Smooth muscle cell (in vitro differentiated cells): ENCODE results near the gene TRA2A. TPM values are rescaled to one million over a fixed set of nuclear protein-coding genes. Genes with fewer than 3 reads are reported as not detected.
"Not testable (repeated sequence)": the region's sequence is repeated elsewhere in the genome, so short reads cannot be mapped to it uniquely, and the experiment has no call there.

Experiments used
- DNase-seq: peaks from one replicate; lab custom pipeline; 2025; ENCODE audit not compliant: unreplicated experiment; lab: John Stamatoyannopoulos, UW
- H2AFZ ChIP-seq: fragments of 200-600 bp; sonication (generic); 2 replicates; pipeline ENCODE4 v1.6.0; 2016; ENCODE audit warnings: antibody characterized with exemption, low read depth, mild to moderate bottlenecking
- H3F3A ChIP-seq: fragments of 200-600 bp; sonication (generic); 2 replicates; pipeline ENCODE4 v1.6.0; 2017; ENCODE audit warnings: antibody characterized with exemption, low read depth
- H3K27ac ChIP-seq: fragments of 200-600 bp; sonication (generic); 2 replicates; pipeline ENCODE4 v1.5.1; 2016; ENCODE audit warnings: low read depth, mild to moderate bottlenecking
- H3K27me3 ChIP-seq: fragments of 200-600 bp; sonication (generic); 2 replicates; pipeline ENCODE4 v1.6.1; 2016; ENCODE audit warnings: low read depth, mild to moderate bottlenecking
- H3K36me3 ChIP-seq: fragments of 200-600 bp; sonication (generic); 2 replicates; pipeline ENCODE4 v1.5.1; 2016; ENCODE audit warnings: low read depth
- H3K4me1 ChIP-seq: fragments of 200-600 bp; sonication (generic); 2 replicates; pipeline ENCODE4 v1.5.1; 2016; ENCODE audit warnings: low read depth
- H3K4me2 ChIP-seq: fragments of 200-600 bp; sonication (generic); 2 replicates; pipeline ENCODE4 v1.6.0; 2016; ENCODE audit warnings: mild to moderate bottlenecking
- H3K4me3 ChIP-seq: fragments of 200-600 bp; sonication (generic); 2 replicates; pipeline ENCODE4 v1.5.1; 2016; ENCODE audit warnings: mild to moderate bottlenecking
- H3K79me2 ChIP-seq: fragments of 200-600 bp; sonication (generic); 2 replicates; pipeline ENCODE4 v1.6.0; 2016; ENCODE audit warnings: low read depth, mild to moderate bottlenecking
- H3K9ac ChIP-seq: fragments of 200-600 bp; sonication (generic); 2 replicates; pipeline ENCODE4 v1.6.0; 2016; ENCODE audit warnings: low read depth
- H3K9me3 ChIP-seq: fragments of 200-600 bp; sonication (generic); replicated peaks from 2 replicates; pipeline ENCODE4 v1.5.1; 2016; ENCODE audit warnings: low read depth
- H4K20me1 ChIP-seq: fragments of 200-600 bp; sonication (generic); 2 replicates; pipeline ENCODE4 v1.6.0; 2016; ENCODE audit warnings: low read depth
- CTCF ChIP-seq: fragments of 200-600 bp; sonication (generic); IDR thresholded peaks from 2 replicates; pipeline ENCODE4 v1.5.1; 2017; ENCODE audit warnings: borderline replicate concordance, mild to moderate bottlenecking, antibody characterized with exemption; ENCODE audit not compliant: insufficient read depth, poor library complexity, severe bottlenecking
- WGBS: methylation state at CpG from one replicate; pipeline ENCODE4 v1.1.7; 2016; ENCODE audit warnings: low lambda C conversion rate; 5-methylcytosine and 5-hydroxymethylcytosine counted together
- polyA plus RNA-seq: library from polyadenylated mRNA; unstranded; fragments of >200 nt; fragmentation: Nextera tagmentation; extraction: Ambion mirVana; gene quantifications from 2 replicates; pipeline ENCODE4 v1.2.1, GENCODE V29; 2016
- total RNA-seq: library from RNA; depleted of rRNA; stranded (reverse); fragments of >200 nt; gene quantifications from 2 replicates; pipeline ENCODE4 v1.2.3, GENCODE V29; 2014

The TRA2A gene
- total and polyA plus RNA-seq, 2 experiments from 2014 or later = 43.0 to 89.0 TPM

- H3K4me1 ChIP-seq = peaks cover 49% of the 10 kb centered on the region
- no peaks in the 10 kb centered on the region for H3K27me3 ChIP-seq
- no peaks in the 10 kb centered on the region for H3K9me3 ChIP-seq
- no peaks in the 10 kb centered on the region for H3K36me3 ChIP-seq
- H4K20me1 ChIP-seq = peaks cover 70% of the 10 kb centered on the region
- H3F3A ChIP-seq = no peaks in the 10 kb centered on the region
- H3K4me3 ChIP-seq = peak overlapping the region; percentile 98
- H3K79me2 ChIP-seq = peaks cover 74% of the 10 kb centered on the region
- 77% methylated on average over 18 of the region's 18 CpGs for WGBS
- peak overlapping the region; percentile 89 for H3K4me2 ChIP-seq
- H3K27ac ChIP-seq = peak overlapping the region; percentile 98
- H3K9ac ChIP-seq = peak overlapping the region; percentile 100
- no peak for TF ChIP-seq CTCF
- DNase-seq = no peak
- no peak overlapping the region for H2AFZ ChIP-seq
These were observed 2.4 kb downstream of the TRA2A start for GRCh38 chr7:23529262-23529859.

- not testable (repeated sequence) for H3K36me3 ChIP-seq, H2AFZ ChIP-seq, H3K4me2 ChIP-seq, DNase-seq, H3F3A ChIP-seq, H3K9ac ChIP-seq, H3K9me3 ChIP-seq, H3K27me3 ChIP-seq, H3K27ac ChIP-seq, H3K4me3 ChIP-seq
- Histone ChIP-seq H3K4me1 (peaks cover 49% of the 10 kb centered on the region), H4K20me1 (peaks cover 100% of the 10 kb centered on the region), H3K79me2 (peaks cover 100% of the 10 kb centered on the region)
- 68% methylated on average over 7 of the region's 7 CpGs for WGBS
These were observed 6.2 kb downstream of the TRA2A start for GRCh38 chr7:23525611-23526010.

GRCh38 chr7:23524473-23524872 lies 7.3 kb downstream of the TRA2A start:
- no peaks in the 10 kb centered on the region for H3K27me3 ChIP-seq
- no peak overlapping the region for H3K9ac ChIP-seq
- no peak for DNase-seq
- WGBS = 97% methylated on average over 7 of the region's 7 CpGs
- no peaks in the 10 kb centered on the region for H3K9me3 ChIP-seq
- no peak overlapping the region for H3K4me2 ChIP-seq
- no peak overlapping the region for H2AFZ ChIP-seq
- H3K4me1 ChIP-seq = peaks cover 41% of the 10 kb centered on the region
- peaks cover 100% of the 10 kb centered on the region for H4K20me1 ChIP-seq
- H3K79me2 ChIP-seq = peaks cover 100% of the 10 kb centered on the region
- no peak for TF ChIP-seq CTCF
- peaks cover 3% of the 10 kb centered on the region for H3F3A ChIP-seq
- no peak overlapping the region for H3K27ac ChIP-seq
- H3K36me3 ChIP-seq = peaks cover 12% of the 10 kb centered on the region
- H3K4me3 ChIP-seq = no peak overlapping the region

- peaks cover 32% of the 10 kb centered on the region for H3K4me1 ChIP-seq
- no peak overlapping the region for H3K9ac ChIP-seq
- no peak overlapping the region for H3K4me3 ChIP-seq
- no peak for DNase-seq
- H3K36me3 ChIP-seq = peaks cover 19% of the 10 kb centered on the region
- H3K27me3 ChIP-seq = no peaks in the 10 kb centered on the region
- H3K79me2 ChIP-seq = peaks cover 100% of the 10 kb centered on the region
- peak overlapping the region; percentile 25 for H3K27ac ChIP-seq
- H4K20me1 ChIP-seq = peaks cover 100% of the 10 kb centered on the region
- H3K4me2 ChIP-seq = no peak overlapping the region
- H3F3A ChIP-seq = peaks cover 3% of the 10 kb centered on the region
- no peaks in the 10 kb centered on the region for H3K9me3 ChIP-seq
- no peak for TF ChIP-seq CTCF
- WGBS = 75% methylated on average over 2 of the region's 2 CpGs
- no peak overlapping the region for H2AFZ ChIP-seq
These were observed 8.2 kb downstream of the TRA2A start for GRCh38 chr7:23523486-23524075.
